ENCODE measurements around the gene DYNLT1.
"Not testable (repeated sequence)": the region's sequence is repeated elsewhere in the genome, so short reads cannot be mapped to it uniquely, and the experiment has no call there.

Gene DYNLT1

DNA sequence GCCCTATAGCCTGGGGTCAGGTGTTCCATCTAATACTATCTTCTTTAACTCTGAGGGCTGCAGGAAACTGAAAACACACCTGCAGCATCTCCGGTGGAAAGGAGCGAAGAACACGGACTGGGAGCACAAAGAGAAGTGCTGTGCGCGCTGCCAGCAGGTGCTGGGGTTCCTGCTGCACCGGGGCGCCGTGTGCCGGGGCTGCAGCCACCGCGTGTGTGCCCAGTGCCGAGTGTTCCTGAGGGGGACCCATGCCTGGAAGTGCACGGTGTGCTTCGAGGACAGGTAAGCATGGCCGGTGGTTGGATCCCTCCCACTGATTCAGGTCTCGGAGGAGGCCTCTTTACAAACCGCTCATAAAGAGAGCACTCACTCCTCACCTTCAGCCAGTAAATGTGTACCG is 20.8 kb upstream of the DYNLT1 start:
- no peak for DNase-seq
- intact Hi-C loops (cut with DNase I): no loop called here

DNA sequence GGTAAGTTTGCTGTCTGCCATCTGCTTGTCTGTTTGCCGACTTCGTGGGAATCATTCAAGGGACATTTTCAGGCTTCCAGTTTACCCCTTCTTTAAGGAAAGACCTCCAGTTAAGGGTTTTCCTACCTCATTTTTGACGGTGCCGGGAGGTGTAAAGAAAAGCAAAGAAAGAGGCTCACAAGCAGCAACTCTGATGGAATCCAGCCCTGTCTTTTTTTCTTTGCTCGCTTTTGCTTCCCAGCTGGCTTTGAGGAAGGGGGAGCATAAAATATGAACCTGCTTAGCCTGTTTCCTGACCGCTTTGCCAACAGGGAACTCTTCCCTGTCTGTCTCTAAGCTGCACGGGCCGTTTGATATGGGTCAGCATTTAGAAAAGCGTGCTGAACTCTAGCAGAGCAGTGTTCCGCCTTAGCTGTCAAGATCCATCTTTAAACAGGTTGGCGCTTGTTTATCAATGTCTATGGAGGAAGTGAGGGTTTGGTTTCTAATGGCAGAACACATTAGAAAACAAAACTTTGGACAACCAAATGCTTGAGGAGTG is 19.2 kb upstream of the DYNLT1 start:
- intact Hi-C loops (cut with DNase I): no loop called here
- no peak for DNase-seq

DNA sequence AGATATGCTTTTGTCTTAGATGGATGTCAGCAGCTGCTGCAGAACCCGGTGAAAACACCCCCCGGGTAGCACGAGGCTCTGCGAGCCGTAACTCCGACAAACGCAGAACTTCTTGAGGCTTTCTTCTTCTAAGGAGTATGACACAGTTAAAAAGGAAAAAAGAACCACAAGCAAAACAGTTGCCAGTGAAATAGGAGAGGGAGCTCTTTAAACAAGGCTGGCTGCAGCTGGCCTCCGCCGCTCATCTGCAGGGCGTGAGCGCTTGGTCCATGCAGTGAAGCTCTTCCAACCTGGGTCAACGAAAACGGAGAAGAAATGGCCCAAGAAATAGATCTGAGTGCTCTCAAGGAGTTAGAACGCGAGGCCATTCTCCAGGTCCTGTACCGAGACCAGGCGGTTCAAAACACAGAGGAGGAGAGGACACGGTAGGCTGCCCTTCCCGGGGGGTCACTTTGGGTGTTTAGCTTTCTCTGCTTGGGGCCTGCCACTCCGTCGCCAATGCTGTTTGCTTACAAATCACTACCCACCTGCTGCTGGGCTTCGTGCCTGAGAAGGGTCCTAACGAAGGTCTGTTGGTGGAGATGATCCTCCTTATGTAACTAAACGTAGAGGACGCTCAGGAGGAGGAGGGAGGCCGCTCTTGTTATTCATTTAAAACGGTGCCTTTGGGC is 18.5 kb upstream of the DYNLT1 start:
- intact Hi-C loops (cut with DNase I): no loop called here
- DNase-seq: no peak

DNA sequence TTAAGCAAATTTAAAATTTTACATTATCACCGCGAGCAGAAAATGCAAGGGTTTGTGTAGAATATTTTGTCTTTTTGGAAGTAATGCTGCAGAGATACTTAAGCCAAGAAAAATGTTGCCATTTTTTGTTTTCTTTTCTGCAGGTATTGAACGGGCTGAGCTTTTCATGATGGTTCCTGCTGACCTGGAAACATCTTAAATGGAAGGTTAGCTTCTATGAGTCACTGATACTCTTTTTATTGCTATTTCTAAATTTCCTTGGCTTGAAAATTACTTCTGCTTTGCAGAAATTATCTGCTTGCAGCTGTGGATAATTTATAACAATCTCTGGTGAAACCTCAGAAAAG is 18.0 kb upstream of the DYNLT1 start:
- no peak for DNase-seq
- intact Hi-C loops (cut with DNase I): no loop called here

DNA sequence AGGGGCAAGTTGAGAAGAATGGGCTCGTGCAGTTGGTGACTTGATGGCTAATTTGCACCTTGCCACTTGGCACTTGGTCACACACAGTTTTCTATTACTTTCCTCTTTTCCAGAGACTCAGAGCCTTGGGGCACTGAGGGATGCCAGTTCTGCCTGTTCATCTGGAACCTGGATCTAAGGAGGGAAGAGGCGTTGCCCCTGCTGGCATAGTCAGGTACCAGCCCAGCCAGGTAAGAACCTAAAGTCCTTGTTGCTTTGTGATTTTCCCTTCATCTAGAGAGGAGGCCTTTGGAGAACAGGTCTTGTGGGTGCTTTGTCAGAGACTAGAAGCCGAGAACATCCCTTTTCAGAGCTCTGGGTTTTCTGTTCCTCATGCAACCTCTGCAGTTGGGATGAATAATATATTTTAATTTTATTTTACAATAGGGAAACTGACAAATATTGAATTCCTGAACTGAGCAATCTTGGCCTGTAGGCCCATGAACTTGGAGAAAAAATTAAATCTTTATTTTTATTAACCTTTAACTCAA is 16.7 kb upstream of the DYNLT1 start:
- intact Hi-C loops (cut with DNase I): no loop called here
- DNase-seq: no peak

DNA sequence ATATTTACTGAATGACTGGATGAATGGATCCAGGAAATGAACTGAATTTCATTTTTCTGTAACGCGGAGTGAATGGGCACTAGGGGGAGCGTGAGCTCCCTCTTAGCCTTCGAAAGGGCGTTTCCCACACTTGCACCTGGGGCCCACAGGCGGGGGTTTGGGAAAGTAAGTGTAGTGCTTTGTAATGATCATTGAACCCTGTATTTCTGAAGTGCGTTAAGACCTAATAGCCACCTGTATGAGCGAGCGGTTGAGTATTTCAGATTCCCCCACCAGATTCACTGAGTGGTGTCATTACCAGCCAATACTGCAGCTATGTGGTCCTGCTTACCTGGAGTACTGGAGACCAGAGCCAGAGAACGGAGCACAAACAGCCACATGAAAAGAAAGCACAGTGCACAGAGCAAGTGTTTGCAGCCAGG is 15.8 kb upstream of the DYNLT1 start:
- DNase-seq: no peak
- intact Hi-C loops (cut with DNase I): no loop called here

DNA sequence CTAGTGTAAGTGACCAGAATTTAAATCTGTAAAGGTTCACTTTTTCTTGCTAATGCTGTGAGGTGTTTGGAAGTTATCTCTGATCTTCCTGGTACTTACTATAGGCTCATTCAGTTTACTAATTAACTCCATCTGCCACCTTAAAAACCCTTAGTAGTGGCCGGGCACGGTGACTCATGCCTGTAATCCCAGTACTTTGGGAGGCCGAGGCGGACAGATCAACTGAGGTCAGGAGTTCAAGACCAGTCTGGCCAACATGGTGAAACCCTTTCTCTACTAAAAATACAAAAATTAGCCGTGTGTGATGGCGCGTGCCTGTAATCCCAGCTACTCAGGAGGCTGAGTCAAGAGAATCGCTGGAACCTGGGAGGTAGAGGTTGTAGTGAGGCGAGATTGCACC is 12.4 kb upstream of the DYNLT1 start:
- intact Hi-C loops (cut with DNase I); DNase-seq: not testable (repeated sequence)

DNA sequence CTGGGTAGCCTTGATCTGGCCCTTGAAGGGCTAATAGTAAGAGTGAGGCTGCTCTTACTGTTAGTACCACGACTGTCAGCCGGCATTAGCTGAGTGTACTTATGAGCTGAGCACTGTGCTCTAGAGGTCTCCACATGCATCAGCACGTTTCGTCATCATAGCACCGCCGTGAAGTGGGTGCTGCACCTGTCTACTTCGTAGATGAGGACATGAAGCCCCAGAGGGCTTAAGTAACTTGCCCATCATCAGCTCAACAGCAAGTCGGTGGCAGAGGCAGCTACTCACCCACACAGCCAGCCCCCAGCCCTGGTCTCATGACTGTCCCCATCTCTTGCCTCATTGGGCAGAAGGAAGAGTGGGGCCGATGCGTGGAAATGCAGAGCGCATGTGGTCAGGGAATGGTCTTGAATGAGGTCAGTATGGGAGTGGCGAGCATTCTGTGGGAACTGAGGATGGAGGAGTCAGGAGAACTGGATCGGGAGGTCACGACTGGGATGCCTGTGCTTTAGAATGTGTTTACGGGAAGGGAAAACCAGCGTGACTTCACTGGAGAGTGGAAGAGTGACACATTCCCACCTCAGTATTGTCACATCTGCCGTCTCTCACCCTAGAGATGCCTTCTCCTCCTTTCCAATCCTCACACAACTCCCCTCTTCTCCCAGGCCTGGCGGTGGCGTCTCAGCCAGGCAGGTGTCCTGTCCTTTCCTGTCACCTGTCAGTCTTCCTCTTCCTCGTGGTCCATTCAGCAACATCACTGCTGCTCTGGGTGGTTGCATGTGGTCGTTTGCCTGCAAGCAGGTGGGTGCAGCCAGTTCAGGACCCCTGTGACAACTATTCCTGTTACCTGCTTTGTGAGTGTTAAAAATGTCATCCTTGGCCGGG is 11.3 kb upstream of the DYNLT1 start:
- no peak for DNase-seq
- intact Hi-C loops (cut with DNase I): no loop called here

DNA sequence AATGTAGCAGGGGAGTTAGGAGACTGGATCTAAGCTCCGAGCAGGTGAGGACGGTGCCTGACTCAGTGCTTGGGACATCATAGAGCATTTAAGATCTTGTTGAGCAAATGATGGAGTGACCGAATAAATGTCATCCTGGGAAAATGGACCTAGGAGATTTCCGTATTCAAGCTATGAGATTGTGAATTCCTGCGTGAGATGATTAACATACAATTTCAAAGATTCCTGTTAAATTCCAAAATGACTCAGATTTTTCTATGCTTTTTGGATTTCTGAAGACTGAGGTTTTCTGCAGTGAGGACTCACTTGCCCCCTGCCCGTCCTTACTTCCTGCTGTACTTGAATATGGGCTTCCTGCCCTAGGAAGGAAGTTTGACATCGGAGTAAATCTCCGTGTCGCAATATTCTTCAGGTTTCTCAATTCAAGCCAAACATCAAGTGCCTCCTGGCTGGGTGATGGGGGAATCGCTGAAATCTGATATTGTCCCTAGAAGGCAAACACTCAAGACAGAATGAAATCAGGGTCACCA is 10.5 kb upstream of the DYNLT1 start:
- no peak for DNase-seq

DNA sequence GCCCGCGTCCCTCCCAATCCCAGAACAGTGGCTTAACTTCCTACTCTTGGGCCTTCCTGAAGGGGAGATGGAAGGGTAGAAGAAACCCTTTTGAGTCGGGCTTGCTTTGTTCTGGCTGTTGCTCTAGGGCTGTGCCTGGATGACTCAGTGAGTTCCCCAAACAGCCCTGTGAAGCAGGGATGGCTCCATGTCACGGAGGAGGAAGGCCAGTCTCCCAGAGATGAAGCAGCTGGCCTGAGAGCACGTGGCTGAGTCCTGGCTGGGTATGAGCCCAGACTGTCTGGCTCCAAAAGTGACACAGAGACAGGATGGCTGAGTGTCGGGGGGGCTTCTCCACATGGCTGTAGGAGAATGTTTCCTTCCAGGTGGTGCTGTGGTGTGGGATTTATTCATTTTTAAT is 10.0 kb upstream of the DYNLT1 start:
- peak; percentile 19 to 92 (median 46) for DNase-seq
- intact Hi-C loops (cut with DNase I): no loop called here

More for the DNA sequence above, 10.5 kb upstream of the DYNLT1 start:
- intact Hi-C loops (cut with DNase I): no loop called here

DNA sequence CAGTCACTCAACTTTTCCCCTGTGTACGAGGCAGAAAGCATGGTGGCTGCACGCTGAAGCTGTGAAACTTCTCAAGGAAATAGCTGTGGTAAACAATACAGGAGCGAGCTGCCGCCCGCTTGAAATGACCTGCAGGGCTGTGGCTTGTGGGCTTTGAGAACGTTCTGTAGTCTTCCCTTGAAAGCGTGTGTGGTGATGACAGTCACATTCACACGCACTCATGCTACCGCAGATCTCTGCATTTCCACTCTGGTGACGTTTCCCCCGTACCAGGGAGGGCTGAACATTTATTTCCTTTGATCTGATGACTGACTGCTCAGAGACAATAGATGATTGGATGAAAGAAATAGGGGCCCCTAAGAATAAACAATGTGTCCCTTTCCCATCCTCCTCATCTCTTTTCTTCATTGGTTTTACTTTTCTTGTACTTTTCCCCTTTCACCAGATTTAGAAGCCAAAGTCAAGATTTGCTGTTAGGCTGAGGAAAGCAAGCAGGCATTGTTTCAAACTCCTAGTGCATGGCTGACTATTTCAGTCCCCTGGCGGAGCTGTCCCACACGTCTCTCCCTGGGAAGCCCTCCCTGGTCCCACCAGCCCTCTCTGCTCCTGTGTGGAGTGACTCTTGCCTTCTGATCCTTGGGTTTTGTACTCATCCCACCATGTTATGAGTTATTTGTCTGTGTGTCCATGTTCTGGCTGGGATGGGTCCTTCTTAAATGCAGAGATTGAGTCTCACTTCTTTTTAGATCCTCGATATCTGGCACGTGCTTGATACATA is 9.2 kb upstream of the DYNLT1 start:
- intact Hi-C loops (cut with DNase I): no loop called here
- DNase-seq: no peak

DNA sequence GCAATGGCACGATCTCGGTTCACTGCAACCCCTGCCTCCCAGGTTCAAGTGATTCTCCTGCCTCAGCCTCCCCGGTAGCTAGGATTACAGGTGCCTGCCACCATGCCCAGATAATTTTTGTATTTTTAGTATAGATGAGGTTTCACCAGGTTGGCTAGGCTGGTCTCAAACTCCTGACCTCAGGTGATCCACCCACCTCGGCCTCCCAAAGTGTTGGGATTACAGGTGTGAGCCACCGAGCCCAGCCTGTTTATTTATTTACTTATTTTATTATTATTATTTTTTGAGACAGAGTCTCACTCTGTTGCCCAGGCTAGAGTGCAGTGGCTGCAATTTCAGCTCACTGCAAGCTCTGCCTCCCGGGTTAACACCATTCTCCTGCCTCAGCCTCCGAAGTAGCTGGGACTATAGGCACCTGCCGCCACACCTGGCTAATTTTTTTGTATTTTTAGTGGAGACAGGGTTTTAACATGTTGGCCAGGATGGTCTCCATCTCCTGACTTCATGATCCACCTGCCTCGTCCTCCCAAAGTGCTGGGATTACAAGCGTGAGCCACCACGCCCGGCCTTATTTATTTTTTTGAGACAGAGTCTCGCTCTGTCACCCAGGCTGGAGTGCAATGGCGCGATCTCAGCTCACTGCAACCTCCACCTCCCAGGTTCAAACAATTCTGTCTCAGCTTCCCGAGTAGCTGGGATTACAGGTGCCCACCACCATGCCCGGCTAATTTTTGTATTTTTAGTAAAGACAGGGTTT is 7.6 kb upstream of the DYNLT1 start:
- intact Hi-C loops (cut with DNase I); DNase-seq: not testable (repeated sequence)

DNA sequence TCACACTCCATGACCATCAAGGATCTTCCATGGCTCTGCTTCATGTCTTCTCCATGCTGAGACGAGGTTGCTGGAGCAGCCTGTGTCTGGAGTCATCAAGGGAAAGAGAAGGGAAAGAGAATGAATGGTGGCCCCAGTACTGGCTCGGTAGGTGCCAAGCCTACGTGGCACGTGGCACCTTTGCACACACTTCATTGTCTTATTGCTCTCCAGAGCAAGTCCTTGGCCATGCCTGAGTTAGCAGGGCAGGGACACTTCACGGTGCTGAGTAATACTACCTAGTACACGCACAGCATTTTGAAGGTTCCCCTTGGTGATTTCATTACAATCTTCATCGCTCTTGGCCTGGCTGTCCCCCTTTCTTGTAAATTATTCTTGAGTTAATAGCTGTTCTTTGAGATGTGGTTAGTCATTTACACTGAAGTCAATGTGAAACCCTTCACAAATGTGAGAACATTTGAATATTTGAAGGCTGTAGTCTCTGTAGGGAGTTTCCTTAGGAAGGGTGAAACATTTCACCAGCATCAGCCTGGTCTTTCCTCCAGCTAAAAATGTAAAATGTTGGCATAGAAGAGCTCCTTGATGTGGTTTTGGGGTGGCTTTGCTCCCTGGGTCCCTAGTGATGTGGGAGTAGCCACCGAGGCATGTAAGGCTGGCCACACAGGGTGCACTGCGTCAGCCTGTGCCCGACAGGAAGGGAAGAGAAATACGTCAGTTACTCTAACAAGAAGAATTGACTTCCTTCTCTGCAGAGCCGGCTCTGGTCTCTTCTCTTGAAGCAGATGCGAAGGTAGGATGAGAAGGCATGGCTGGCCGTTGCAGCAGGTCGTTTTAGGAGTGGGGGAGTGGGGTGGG is 5.0 kb upstream of the DYNLT1 start, which contains the start of gene SYTL3:
Gene SYTL3 (plus strand): TSS at position 766 of the 855 bp plus-strand sequence. CDS start 13,215 bp downstream, outside the sequence.
- intact Hi-C loops (cut with DNase I): no loop called here
- DNase-seq: peak in 1 of 10 donors; percentile 56

DNA sequence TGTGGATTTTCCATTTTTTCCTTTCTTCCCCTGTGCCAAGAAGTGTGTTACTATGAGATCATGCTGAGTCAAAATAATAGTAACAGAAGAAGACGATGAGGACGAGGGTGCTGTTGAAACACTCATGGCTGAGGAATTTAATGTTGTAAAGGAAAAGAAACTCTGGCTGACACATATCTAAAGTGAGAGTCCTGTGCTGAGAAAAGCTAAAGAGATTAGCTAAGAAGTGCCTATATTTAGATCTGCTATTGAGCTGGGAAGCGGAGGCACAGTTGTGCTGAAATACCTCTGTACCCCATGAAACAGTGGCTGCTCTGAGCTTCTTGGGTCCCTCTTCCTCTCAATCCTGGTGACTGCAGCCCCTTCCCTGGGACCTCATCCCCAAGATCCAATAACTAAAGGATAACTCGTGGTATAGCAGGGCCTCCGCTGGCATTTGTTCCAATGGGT is 4.2 kb upstream of the DYNLT1 start:
- intact Hi-C loops (cut with DNase I): no loop called here

DNA sequence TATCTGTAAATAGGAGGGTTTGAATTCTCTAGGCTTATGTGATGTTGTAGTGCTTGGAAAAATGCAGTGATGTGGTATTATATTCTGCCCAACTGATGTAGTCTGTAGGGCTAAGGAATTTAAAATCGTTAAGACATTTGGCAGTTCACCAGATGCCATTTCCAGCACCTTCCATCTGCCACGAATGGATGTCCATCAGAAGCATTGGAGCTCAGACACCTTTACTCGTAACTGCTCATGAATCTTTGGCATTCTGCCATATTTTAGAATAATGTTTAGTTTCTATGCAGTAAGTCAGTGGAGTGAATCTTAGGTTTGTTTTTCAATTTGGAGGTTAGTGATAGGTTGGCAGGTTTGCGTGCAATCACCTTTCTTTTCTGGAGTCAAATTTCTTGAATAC is 3.0 kb upstream of the DYNLT1 start:
- DNase-seq: no peak
- intact Hi-C loops (cut with DNase I): no loop called here

More for the DNA sequence above, 4.2 kb upstream of the DYNLT1 start:
- peak in 1 of 10 donors; percentile 16 for DNase-seq

DNA sequence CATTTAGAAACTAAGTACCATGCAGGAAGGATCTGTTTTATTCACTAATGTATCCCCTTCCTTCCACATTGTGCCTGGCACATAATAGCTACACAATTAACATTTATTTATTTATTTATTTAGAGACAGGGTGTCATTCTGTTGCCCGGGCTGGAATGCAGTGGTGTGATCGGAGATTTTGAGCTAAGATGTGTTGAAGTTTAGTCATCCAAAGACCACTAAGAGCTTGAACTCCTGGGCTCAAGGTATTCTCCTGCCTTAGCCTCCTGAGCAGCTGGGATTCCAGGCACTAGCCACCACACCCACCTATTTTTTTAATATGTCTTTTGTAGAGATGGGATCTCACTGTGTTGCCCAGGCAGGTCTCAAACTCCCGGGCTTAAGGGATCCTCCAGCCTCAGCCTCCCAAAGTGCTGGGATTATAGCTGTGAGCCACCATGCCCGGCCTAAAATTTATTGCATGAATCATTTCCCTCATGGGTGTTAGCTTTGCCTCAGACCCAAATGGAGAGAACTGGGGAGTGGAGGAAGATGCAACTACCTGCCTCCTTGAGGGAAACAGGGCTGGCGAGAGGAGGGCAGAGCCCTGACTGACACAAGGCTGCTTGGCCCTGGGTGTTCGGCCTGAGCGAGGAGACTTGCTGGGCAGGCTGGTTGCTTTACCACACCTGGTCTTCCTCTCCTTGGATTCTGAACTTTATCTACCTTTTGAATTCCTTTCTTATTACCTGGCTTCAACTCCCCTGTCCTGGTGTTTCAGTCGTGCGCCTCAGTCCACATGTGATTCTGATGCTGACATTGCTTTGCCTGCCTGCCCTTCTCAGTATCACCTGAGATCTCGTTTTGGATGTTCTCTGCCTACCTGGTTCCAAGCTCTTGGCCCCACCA is 1.7 kb upstream of the DYNLT1 start:
- peak in 1 of 10 donors; percentile 10 for DNase-seq
- intact Hi-C loops (cut with DNase I): no loop called here

Data from posterior cingulate gyrus (tissue), 11 donors.